ENCODE measurements around the gene MARCHF4. TPM values are rescaled to one million over a fixed set of nuclear protein-coding genes. Genes with fewer than 3 reads are reported as not detected.
A peak's percentile ranks its signal among the peaks of the same experiment; 100 is the strongest.

MARCHF4 gene
- total RNA-seq (not detected), polyA plus RNA-seq (not detected)

- H3K9me3 Mint-ChIP-seq, result peaks cover 0 to 6% (median 0%) of the 10 kb centered on the region in 5 donors
- H3K4me3 Mint-ChIP-seq, result peak within 1 kb of the TSS in 6 of 7 donors; percentile 50 to 75 (median 58)
- peaks cover 44 to 68% of the 10 kb centered on the region in 2 donors for H3K27me3 Mint-ChIP-seq
- H3K27ac ChIP-seq (ENCODE audit: low read depth, low read length), result no peak within 1 kb of the TSS
- no peaks in the 10 kb centered on the region for H3K36me3 ChIP-seq (ENCODE audit: insufficient read depth, low read length)
- H3K27ac Mint-ChIP-seq, result peak within 1 kb of the TSS in 1 of 8 donors; percentile 14
- H3K4me3 ChIP-seq (ENCODE audit: low read length), result no peak within 1 kb of the TSS
- H3K4me1 ChIP-seq (ENCODE audit: insufficient read depth, low read length), result peaks cover 8% of the 10 kb centered on the region
- peaks cover 7 to 20% (median 13%) of the 10 kb centered on the region in 3 donors for H3K4me1 Mint-ChIP-seq
- peak; percentile 48 to 72 (median 64) for DNase-seq
- no peaks in the 10 kb centered on the region for H3K9me3 ChIP-seq (ENCODE audit: low read length)
- POLR2A ChIA-PET, result interaction anchor here (1.2 kb wide), 1 partner anchor 19 kb away, joined by 3 read pairs; no protein-coding TSS in a partner anchor
- no peaks in the 10 kb centered on the region for H3K36me3 Mint-ChIP-seq
- H3K27me3 ChIP-seq (ENCODE audit: insufficient read depth, low read length, poor library complexity, severe bottlenecking), result peaks cover 25% of the 10 kb centered on the region
- CTCF ChIA-PET, result interaction anchor here (1.9 to 2.0 kb wide), 2 partner anchors 8 to 32 kb away, joined by 8 to 11 read pairs; no protein-coding TSS in a partner anchor
Measured at GRCh38 chr2:216371721-216372702, at the start of gene MARCHF4. MARCHF4 (minus strand) TSS chr2:216372483; CDS start chr2:216370260, 2,223 bp downstream.

GRCh38 chr2:216420367-216421101 lies 48.3 kb upstream of the MARCHF4 start:
- Mint-ChIP-seq H3K27ac (peak overlapping the region in 1 of 8 donors; percentile 70), H3K4me1 (peaks cover 25 to 31% (median 27%) of the 10 kb centered on the region in 3 donors), H3K4me3 (peak overlapping the region in 1 of 7 donors; percentile 1), H3K36me3 (peaks cover 40 to 90% (median 40%) of the 10 kb centered on the region in 3 donors), H3K9me3 (no peaks in the 10 kb centered on the region), H3K27me3 (peaks cover 0 to 1% of the 10 kb centered on the region in 2 donors)
- Histone ChIP-seq H3K27me3 (ENCODE audit: insufficient read depth, low read length, poor library complexity, severe bottlenecking) (no peaks in the 10 kb centered on the region), H3K9me3 (ENCODE audit: low read length) (no peaks in the 10 kb centered on the region), H3K36me3 (ENCODE audit: insufficient read depth, low read length) (peaks cover 56% of the 10 kb centered on the region), H3K27ac (ENCODE audit: low read depth, low read length) (no peak overlapping the region), H3K4me3 (ENCODE audit: low read length) (no peak overlapping the region), H3K4me1 (ENCODE audit: insufficient read depth, low read length) (peaks cover 8% of the 10 kb centered on the region)
- POLR2A ChIA-PET, result no interaction called here
- DNase-seq, result no peak
- CTCF ChIA-PET, result no interaction called here

GRCh38 chr2:216418981-216419380 lies 46.7 kb upstream of the MARCHF4 start:
- Mint-ChIP-seq H3K9me3 (no peaks in the 10 kb centered on the region), H3K27ac (no peak overlapping the region), H3K4me3 (no peak overlapping the region), H3K36me3 (peaks cover 27 to 85% (median 29%) of the 10 kb centered on the region in 3 donors), H3K27me3 (peaks cover 0 to 1% of the 10 kb centered on the region in 2 donors), H3K4me1 (peaks cover 25 to 36% (median 27%) of the 10 kb centered on the region in 3 donors)
- no peaks in the 10 kb centered on the region for H3K9me3 ChIP-seq (ENCODE audit: low read length)
- ChIA-PET POLR2A (no interaction called here), CTCF (no interaction called here)
- DNase-seq, result no peak
- peaks cover 8% of the 10 kb centered on the region for H3K4me1 ChIP-seq (ENCODE audit: insufficient read depth, low read length)
- no peak overlapping the region for H3K27ac ChIP-seq (ENCODE audit: low read depth, low read length)
- no peak overlapping the region for H3K4me3 ChIP-seq (ENCODE audit: low read length)
- peaks cover 42% of the 10 kb centered on the region for H3K36me3 ChIP-seq (ENCODE audit: insufficient read depth, low read length)
- no peaks in the 10 kb centered on the region for H3K27me3 ChIP-seq (ENCODE audit: insufficient read depth, low read length, poor library complexity, severe bottlenecking)

GRCh38 chr2:216416571-216417307 lies 44.5 kb upstream of the MARCHF4 start:
- ChIA-PET POLR2A (no interaction called here), CTCF (interaction anchor here (1.7 to 1.9 kb wide), 2 partner anchors 11 to 13 kb away, joined by 4 to 7 read pairs; no protein-coding TSS in a partner anchor)
- Histone ChIP-seq H3K4me3 (ENCODE audit: low read length) (no peak overlapping the region), H3K27ac (ENCODE audit: low read depth, low read length) (no peak overlapping the region), H3K36me3 (ENCODE audit: insufficient read depth, low read length) (peaks cover 21% of the 10 kb centered on the region), H3K27me3 (ENCODE audit: insufficient read depth, low read length, poor library complexity, severe bottlenecking) (no peaks in the 10 kb centered on the region), H3K9me3 (ENCODE audit: low read length) (no peaks in the 10 kb centered on the region), H3K4me1 (ENCODE audit: insufficient read depth, low read length) (peaks cover 8% of the 10 kb centered on the region)
- DNase-seq, result no peak
- H3K4me3 Mint-ChIP-seq, result no peak overlapping the region
- H3K4me1 Mint-ChIP-seq, result peaks cover 38 to 57% (median 44%) of the 10 kb centered on the region in 3 donors
- no peaks in the 10 kb centered on the region for H3K27me3 Mint-ChIP-seq
- H3K9me3 Mint-ChIP-seq, result no peaks in the 10 kb centered on the region
- H3K27ac Mint-ChIP-seq, result no peak overlapping the region
- H3K36me3 Mint-ChIP-seq, result peaks cover 14 to 69% (median 17%) of the 10 kb centered on the region in 3 donors

- CTCF ChIA-PET, result interaction anchor here (1.9 kb wide), 1 partner anchor 11 kb away, joined by 7 read pairs; no protein-coding TSS in a partner anchor
- Mint-ChIP-seq H3K4me1 (peaks cover 40 to 60% (median 48%) of the 10 kb centered on the region in 3 donors), H3K9me3 (no peaks in the 10 kb centered on the region), H3K36me3 (peaks cover 13 to 59% (median 14%) of the 10 kb centered on the region in 3 donors), H3K4me3 (peak overlapping the region in 2 of 7 donors; percentile 22 to 27), H3K27me3 (no peaks in the 10 kb centered on the region), H3K27ac (peak overlapping the region in 1 of 8 donors; percentile 57)
- POLR2A ChIA-PET, result no interaction called here
- Histone ChIP-seq H3K4me1 (ENCODE audit: insufficient read depth, low read length) (peaks cover 8% of the 10 kb centered on the region), H3K27me3 (ENCODE audit: insufficient read depth, low read length, poor library complexity, severe bottlenecking) (no peaks in the 10 kb centered on the region), H3K4me3 (ENCODE audit: low read length) (no peak overlapping the region), H3K36me3 (ENCODE audit: insufficient read depth, low read length) (peaks cover 11% of the 10 kb centered on the region), H3K27ac (ENCODE audit: low read depth, low read length) (no peak overlapping the region), H3K9me3 (ENCODE audit: low read length) (no peaks in the 10 kb centered on the region)
- DNase-seq, result no peak
Measured at GRCh38 chr2:216415541-216415940, 43.3 kb upstream of the MARCHF4 start.

- Histone ChIP-seq H3K4me1 (ENCODE audit: insufficient read depth, low read length) (peaks cover 8% of the 10 kb centered on the region), H3K27ac (ENCODE audit: low read depth, low read length) (no peak overlapping the region), H3K27me3 (ENCODE audit: insufficient read depth, low read length, poor library complexity, severe bottlenecking) (no peaks in the 10 kb centered on the region), H3K4me3 (ENCODE audit: low read length) (no peak overlapping the region), H3K9me3 (ENCODE audit: low read length) (no peaks in the 10 kb centered on the region), H3K36me3 (ENCODE audit: insufficient read depth, low read length) (peaks cover 4% of the 10 kb centered on the region)
- Mint-ChIP-seq H3K27me3 (no peaks in the 10 kb centered on the region), H3K27ac (peak overlapping the region in 1 of 8 donors; percentile 87), H3K9me3 (no peaks in the 10 kb centered on the region), H3K4me3 (peak overlapping the region in 2 of 7 donors; percentile 36 to 64), H3K4me1 (peaks cover 39 to 57% (median 48%) of the 10 kb centered on the region in 3 donors), H3K36me3 (peaks cover 6 to 53% (median 8%) of the 10 kb centered on the region in 3 donors)
- DNase-seq, result no peak
- POLR2A ChIA-PET, result no interaction called here
- CTCF ChIA-PET, result interaction anchor here (1.2 kb wide), 2 partner anchors 11 to 84 kb away, joined by 3 to 4 read pairs; partner anchors contain the start of gene RPL37A
Measured at GRCh38 chr2:216414772-216415319, 42.6 kb upstream of the MARCHF4 start.

- no peaks in the 10 kb centered on the region for H3K9me3 ChIP-seq (ENCODE audit: low read length)
- CTCF ChIA-PET, result interaction anchor here (1.2 kb wide), 2 partner anchors 10 to 85 kb away, joined by 3 to 4 read pairs; partner anchors contain the start of gene RPL37A
- H3K4me1 ChIP-seq (ENCODE audit: insufficient read depth, low read length), result peaks cover 8% of the 10 kb centered on the region
- H3K36me3 ChIP-seq (ENCODE audit: insufficient read depth, low read length), result peaks cover 4% of the 10 kb centered on the region
- no peaks in the 10 kb centered on the region for H3K27me3 Mint-ChIP-seq
- POLR2A ChIA-PET, result interaction anchor here (0.6 kb wide), 1 partner anchor 30 kb away, joined by 5 read pairs; no protein-coding TSS in a partner anchor
- H3K36me3 Mint-ChIP-seq, result peaks cover 5 to 45% (median 6%) of the 10 kb centered on the region in 3 donors
- no peak overlapping the region for H3K4me3 ChIP-seq (ENCODE audit: low read length)
- peak overlapping the region in 3 of 8 donors; percentile 65 to 87 (median 74) for H3K27ac Mint-ChIP-seq
- H3K27me3 ChIP-seq (ENCODE audit: insufficient read depth, low read length, poor library complexity, severe bottlenecking), result no peaks in the 10 kb centered on the region
- no peak overlapping the region for H3K27ac ChIP-seq (ENCODE audit: low read depth, low read length)
- peak overlapping the region; percentile 25 to 97 (median 64) for H3K4me3 Mint-ChIP-seq
- DNase-seq, result no peak
- H3K4me1 Mint-ChIP-seq, result peaks cover 34 to 52% (median 42%) of the 10 kb centered on the region in 3 donors
- H3K9me3 Mint-ChIP-seq, result no peaks in the 10 kb centered on the region
Measured at GRCh38 chr2:216413882-216414281, 41.6 kb upstream of the MARCHF4 start.

All from CD8-positive, alpha-beta memory T cell (primary cell).